ENCODE results near the gene CYBA. TPM values are rescaled to one million over a fixed set of nuclear protein-coding genes. Genes with fewer than 3 reads are reported as not detected.

CYBA gene
- total and polyA plus RNA-seq, 2 of the 13 experiments (the other 11 are each of a cell fraction or from before 2014, with no cell fraction given), result 196 to 250 TPM

- no peak for TF ChIP-seq BCLAF1 (IDR thresholded peaks at IDR 0.05)
- no peak; the same call in 1 of the 2 replicates for TF ChIP-seq ZNF547 (CRISPR knock-in tag; IDR thresholded peaks at IDR 0.05)
- no peak for TF ChIP-seq ZNF660 (CRISPR knock-in tag; IDR thresholded peaks at IDR 0.05; ENCODE audit: borderline replicate concordance, low read depth)
- peak; percentile 52; the same call in 1 of the 2 replicates for TF ChIP-seq ELF1 (CRISPR knock-in tag; IDR thresholded peaks at IDR 0.05)
- TF ChIP-seq ZSCAN9 (CRISPR knock-in tag; IDR thresholded peaks at IDR 0.05; ENCODE audit: borderline replicate concordance), result no peak
- TF ChIP-seq ZNF720 (CRISPR knock-in tag; IDR thresholded peaks at IDR 0.05), result no peak
- peak; percentile 61; the same call in 1 of the 2 replicates for TF ChIP-seq ZNF605 (CRISPR knock-in tag; IDR thresholded peaks at IDR 0.05)
- no peak for TF ChIP-seq FOXP1 (IDR thresholded peaks at IDR 0.05)
- no peak for TF ChIP-seq FOXP1 (CRISPR knock-in tag; IDR thresholded peaks at IDR 0.05)
- TF ChIP-seq U2AF1 (optimal IDR thresholded peaks at IDR 0.05; ENCODE audit: low read depth, low read length), result no peak
- no peak for TF ChIP-seq SMYD3 (CRISPR knock-in tag; IDR thresholded peaks at IDR 0.05)
- no peak for TF ChIP-seq REL (CRISPR knock-in tag; conservative IDR thresholded peaks at IDR 0.05)
- TF ChIP-seq TRIM24 (CRISPR knock-in tag; IDR thresholded peaks at IDR 0.05), result no peak
- no peak for TF ChIP-seq MEF2D (CRISPR knock-in tag; IDR thresholded peaks at IDR 0.05)
- TF ChIP-seq MZF1 (CRISPR knock-in tag; IDR thresholded peaks at IDR 0.05; ENCODE audit: borderline replicate concordance), result no peak
- no peak; the same call in none of the 2 replicates for TF ChIP-seq SAFB2 (CRISPR knock-in tag; IDR thresholded peaks at IDR 0.05; ENCODE audit: borderline replicate concordance, low read depth)
- no peak for TF ChIP-seq ZNF569 (CRISPR knock-in tag; IDR thresholded peaks at IDR 0.05; ENCODE audit: borderline replicate concordance)
- no peak for TF ChIP-seq ZMAT5 (CRISPR knock-in tag; IDR thresholded peaks at IDR 0.05; ENCODE audit: borderline replicate concordance, low read depth)
- no peak for TF ChIP-seq PPARG (CRISPR knock-in tag; conservative IDR thresholded peaks at IDR 0.05)
- no peak for TF ChIP-seq ZNF30 (CRISPR knock-in tag; IDR thresholded peaks at IDR 0.05)
- peak; percentile 45; the same call in 1 of the 2 replicates for TF ChIP-seq CEBPB (IDR thresholded peaks at IDR 0.05; ENCODE audit: borderline replicate concordance, low read depth, low read length)
- peak; percentile 26; the same call in 1 of the 2 replicates for TF ChIP-seq ZBTB38 (CRISPR knock-in tag; IDR thresholded peaks at IDR 0.05)
- TF ChIP-seq ZNF274 (CRISPR knock-in tag; IDR thresholded peaks at IDR 0.05), result no peak
- no peak for TF ChIP-seq RAD51 (IDR thresholded peaks at IDR 0.05; ENCODE audit: borderline replicate concordance)
- TF ChIP-seq ZNF75D (CRISPR knock-in tag; IDR thresholded peaks at IDR 0.05; ENCODE audit: borderline replicate concordance), result no peak
- no peak for TF ChIP-seq ZNF335 (CRISPR knock-in tag; IDR thresholded peaks at IDR 0.05)
- TF ChIP-seq ARNTL (CRISPR knock-in tag; IDR thresholded peaks at IDR 0.05), result no peak; the same call in 1 of the 2 replicates
These were observed 717 bp downstream of the CYBA start (continued) for GRCh38 chr16:88649924-88650748.
